Activated CD4-positive, CD25-positive, alpha-beta regulatory T cell (primary cell): ENCODE data around the gene SRRM4.

Source experiments
- DNase-seq, 4 experiments: peaks; one replicate each; lab custom pipeline; 2025; lab: John Stamatoyannopoulos, UW

Gene SRRM4

GRCh38 chr12:119122751-119123150, 141.4 kb downstream of the SRRM4 start:
- no peak for DNase-seq

DNA sequence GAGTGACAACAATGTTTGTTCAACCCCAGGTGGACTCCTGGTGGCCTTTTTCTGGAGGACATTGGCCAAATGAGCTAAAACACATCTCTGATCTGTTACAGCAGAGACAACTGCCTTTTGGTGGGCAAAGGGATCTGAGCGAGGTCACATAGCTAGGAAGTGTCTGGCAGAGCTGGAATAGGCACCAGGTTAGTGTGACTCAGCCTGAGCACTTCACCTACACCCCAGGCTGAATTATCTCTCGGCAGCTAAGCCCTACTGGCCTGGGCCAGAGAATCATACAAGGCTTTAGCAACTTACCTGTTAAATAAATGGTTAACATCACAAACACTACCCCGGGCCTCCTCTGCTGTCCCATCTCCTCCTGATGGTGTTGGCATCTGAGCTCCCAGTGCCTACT, 147.2 kb downstream of the SRRM4 start:
- DNase-seq, result no peak

- DNase-seq, result no peak
These were observed 148.6 kb downstream of the SRRM4 start for GRCh38 chr12:119129827-119130434.

DNA sequence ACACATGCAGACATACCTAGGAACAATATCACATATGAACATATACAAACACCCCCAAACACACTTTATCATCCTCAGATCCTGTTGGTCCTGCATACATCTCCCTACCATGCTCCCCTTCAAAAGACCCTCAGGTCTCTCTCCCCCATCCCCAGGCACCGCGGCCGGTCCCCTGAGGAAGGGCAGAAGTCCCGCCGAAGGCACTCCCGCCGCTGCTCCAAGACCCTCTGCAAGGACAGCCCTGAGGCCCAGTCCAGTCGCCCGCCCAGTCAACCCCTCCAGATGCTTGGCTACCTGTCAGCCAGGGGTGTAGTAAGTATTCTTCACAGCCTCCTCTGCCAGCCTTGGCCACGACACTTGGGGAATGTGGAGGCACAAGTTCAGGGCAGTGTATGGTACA, 149.2 kb downstream of the SRRM4 start:
- DNase-seq, result no peak

- no peak for DNase-seq
These were observed 153.1 kb downstream of the SRRM4 start for GRCh38 chr12:119134284-119135072.

GRCh38 chr12:119136811-119137410, 155.6 kb downstream of the SRRM4 start:
- no peak for DNase-seq

- DNase-seq, result no peak
These were observed 158.1 kb downstream of the SRRM4 start for GRCh38 chr12:119139448-119139847.

- DNase-seq, result no peak
These were observed 164.0 kb downstream of the SRRM4 start for GRCh38 chr12:119145367-119145766.

GRCh38 chr12:119147847-119148448, 166.6 kb downstream of the SRRM4 start:
- DNase-seq, result no peak

DNA sequence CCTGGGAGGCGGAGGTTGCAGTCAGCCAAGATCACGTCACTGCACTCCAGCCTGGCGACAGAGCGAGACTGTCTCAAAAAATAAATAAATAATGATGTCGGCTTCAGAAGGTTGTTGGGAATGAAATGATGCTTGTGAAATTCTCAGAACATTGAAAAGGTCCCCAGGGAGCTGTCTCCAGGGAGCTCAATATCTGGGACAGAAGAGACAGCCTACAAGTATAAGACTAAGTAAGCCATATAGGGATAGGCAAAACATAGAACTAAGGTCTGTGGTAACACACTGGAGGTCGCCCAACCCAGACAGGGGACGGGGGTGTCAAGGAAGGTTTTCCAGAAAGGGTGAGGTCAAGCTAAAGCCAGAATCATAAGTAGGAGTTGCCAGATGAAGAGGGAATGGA, 167.9 kb downstream of the SRRM4 start:
- no peak for DNase-seq

GRCh38 chr12:119151445-119152026, 170.2 kb downstream of the SRRM4 start:
- no peak for DNase-seq

DNA sequence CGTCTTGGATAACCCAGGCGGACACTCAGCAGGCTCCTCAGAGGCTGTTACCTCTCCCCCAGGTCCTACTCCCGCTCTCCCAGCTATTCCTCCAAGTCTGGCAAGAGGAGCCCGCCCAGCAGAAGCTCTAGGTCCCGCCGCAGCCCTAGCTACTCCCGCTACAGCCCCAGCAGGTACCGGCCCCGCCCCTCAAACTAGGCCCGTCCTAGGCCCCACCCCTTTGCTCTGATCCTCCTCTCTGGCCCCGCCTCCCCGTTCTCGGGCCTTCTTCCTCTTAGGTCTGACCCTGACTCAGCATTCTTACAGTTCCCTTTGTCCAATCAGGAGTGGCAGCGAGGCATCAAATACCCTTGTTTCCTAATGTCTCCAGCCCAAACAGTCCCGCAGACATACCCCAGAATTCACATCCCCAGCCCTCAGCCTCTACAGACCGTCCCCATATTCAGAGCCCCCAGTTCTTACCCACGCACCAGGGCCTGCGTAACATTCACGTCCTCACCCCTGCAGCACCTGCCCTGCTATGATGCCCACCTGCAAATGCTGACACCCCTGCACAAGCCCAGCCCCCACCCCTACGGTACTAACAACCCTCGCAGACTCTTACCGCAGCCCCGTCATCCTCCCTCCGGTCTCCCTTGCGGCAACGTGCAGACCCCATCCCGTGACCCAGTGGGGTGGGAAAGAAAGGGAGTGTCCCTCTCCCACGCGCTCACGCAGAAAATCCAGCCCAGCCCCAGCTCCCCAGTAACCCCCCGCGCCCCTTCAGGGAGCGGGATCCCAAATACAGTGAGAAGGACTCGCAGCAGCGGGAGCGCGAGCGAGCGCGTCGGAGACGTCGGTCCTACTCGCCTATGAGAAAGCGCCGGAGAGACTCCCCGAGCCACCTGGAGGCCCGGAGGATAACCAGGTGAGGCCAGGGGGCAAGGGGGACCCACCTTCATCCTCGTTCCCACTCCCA, 172.4 kb downstream of the SRRM4 start:
- no peak for DNase-seq

DNA sequence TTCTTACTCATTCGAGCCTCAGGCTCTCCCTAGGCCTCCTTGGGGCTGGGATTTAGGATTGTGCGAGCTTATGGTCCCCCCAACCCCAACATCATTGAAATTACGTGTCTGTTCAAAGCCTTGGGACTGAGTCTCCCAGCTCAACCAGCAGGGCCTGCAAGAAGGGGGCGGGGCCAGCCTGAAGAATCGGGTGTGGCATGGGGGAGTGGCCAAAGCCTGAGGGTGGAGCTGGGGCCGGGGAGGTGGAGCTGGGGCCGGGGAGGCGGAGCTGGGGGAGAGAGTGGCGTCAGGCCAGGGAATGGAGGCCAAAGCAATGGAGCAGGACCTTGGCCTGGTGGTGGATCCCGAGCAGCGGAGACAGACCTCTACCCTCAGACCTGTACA, 173.1 kb downstream of the SRRM4 start:
- no peak for DNase-seq

DNA sequence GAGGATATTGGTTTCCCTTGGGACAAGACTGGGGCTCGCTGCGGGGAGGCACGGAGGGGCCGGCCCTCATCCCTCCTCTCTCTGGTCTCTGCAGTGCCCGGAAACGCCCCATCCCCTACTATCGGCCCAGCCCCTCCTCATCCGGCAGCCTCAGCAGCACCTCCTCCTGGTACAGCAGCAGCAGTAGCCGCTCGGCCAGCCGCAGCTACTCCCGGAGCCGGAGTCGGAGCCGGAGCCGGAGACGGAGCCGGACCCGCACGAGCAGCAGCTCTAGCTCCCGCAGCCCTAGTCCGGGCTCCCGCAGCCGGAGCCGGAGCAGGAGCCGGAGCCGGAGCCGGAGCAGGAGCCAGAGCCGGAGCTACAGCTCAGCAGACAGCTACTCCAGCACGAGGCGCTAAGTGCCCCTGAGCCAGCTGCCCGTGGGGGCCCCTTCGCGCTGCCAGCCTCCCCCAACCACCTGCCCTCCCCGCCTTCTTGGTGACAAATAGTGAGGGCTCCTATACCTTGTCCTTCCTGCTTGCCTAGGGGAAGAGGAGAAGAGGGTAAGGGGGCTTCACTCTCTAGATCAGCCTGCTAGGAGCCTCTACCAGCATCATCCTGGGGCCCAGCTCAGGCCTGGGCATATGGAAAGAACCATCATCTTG, 175.2 kb downstream of the SRRM4 start:
- no peak for DNase-seq

DNA sequence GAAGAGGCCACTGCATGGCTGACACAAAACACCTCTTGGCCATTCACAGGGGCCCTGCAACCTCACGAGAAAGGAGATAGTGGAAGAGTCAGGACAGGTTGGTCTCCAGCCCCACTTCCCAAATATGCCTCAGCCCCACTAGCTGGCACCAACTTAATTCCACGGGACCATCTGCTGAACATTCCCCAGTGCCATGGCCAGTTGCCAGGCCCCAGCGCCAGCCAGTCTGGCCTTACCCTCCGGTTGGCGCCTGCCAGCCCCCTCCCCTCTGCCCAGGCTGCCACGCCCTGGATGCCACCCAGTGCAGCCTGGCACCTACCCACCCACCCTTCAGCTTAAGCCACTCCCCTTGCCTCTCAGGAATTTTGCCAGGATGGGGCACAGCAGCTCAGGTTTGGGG, 176.2 kb downstream of the SRRM4 start:
- no peak for DNase-seq

DNA sequence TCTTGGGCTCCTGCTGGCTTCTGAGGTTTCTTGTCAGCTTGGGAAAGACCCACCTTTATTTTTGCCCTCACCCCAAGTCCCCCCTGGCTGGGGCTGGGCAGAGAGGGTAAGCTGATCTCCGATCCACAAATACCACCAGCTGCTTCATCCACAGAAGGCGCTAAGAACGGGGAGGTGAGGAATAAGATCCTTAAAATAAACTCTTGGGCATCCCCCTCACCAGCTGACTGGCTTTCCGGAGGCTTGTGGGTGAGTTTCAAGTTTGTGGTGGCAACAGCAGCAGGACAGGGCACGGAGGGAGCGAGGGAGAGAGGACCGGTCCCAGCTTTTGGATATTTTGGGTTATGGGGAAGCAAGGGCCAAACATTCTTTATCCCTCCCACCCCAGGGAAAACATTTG, 176.6 kb downstream of the SRRM4 start:
- DNase-seq, result no peak

- DNase-seq, result no peak
These were observed 177.1 kb downstream of the SRRM4 start for GRCh38 chr12:119158402-119158801.

GRCh38 chr12:119159844-119160243, 178.5 kb downstream of the SRRM4 start:
- DNase-seq, result no peak

DNA sequence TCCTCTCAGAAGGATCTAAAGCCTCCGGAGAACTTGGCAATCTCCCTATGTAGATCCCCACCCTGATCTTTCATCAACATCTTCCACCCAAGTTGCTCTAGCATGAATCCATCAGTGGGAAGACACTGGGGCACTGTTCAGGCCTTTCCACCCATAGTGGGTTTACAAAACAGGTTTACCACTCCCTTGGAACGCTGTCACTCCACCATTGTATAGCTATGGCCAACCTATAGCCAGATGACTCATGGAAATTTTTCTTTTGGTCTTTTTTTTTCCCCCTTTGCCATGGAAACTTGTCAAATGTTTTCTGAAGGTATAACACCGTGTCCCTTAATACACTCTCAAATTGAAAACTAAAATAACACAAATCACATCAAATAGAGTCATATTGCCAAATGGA, 186.6 kb downstream of the SRRM4 start:
- DNase-seq, result no peak

DNA sequence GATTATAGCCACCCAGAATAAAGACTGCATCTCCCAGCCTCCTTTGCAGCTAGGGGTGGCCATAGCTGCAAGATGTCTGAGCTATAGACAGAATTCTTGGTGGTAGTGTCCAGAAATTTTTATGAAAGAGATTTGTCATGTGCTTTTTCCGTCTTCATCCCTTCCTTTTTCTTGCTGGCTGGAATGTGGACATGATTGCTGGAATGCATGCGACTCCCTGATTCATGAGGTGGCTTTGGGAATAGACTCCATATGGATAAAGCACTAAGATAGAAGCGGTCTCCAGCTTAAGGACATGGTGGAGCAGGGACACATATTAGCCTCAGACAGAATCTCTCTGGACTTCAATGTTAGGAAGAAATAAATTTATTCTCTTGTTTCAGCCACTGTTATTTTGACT, 187.4 kb downstream of the SRRM4 start:
- DNase-seq, result no peak

DNA sequence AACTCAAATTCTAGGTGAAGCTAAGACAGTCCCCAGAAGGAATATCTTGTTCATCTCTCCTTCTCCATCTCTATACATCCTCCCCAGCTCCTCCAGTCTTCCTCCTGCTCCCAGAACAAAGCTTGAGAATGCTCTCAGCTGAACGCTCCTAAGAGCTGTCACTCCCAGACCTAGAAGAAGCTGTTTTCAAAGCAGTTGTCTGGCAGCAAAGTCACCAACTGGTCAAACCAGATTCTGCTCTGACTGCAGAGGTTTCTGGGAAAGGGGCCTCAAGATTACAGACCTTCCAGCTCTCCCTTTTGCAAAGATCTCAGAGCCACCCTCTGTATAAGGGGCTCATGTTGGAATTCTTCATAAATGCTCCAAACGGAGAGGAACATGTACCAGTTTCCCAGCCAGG, 187.8 kb downstream of the SRRM4 start:
- DNase-seq, result no peak
